A549 treated with CORT108297 at 1 μM for 4 hours (cell line): ENCODE results near the gene NGF. TPM values are rescaled to one million over a fixed set of nuclear protein-coding genes. Genes with fewer than 3 reads are reported as not detected.

ENCODE experiments used
- total RNA-seq: library from RNA; stranded (reverse); fragments of 200-300 nt; extraction: Qiagen RNA extraction; gene quantifications from 5 replicates; pipeline ENCODE4 v1.2.3, GENCODE V29; 2022

NGF gene
- total RNA-seq, result 2.9 to 4.7 TPM (median 3.2 TPM) in 5 replicates

GRCh38 chr1:115337633-115338456 is at the start of gene NGF:
Gene NGF, minus strand, starts transcription at chr1:115338249. Its CDS starts 51,454 bp downstream, at chr1:115286795.

Other genes starting within 250 kb of the NGF start
- 0.61 to 2.0 TPM (median 1.1 TPM) in 5 replicates for gene TSPAN2, start 248.7 kb downstream of the NGF start, total RNA-seq